Left kidney (tissue), 2 donors: ENCODE results near the gene LRIG1. TPM values are rescaled to one million over a fixed set of nuclear protein-coding genes. Genes with fewer than 3 reads are reported as not detected.

ENCODE experiments used
- DNase-seq: peaks from one replicate; pipeline ENCODE4 v3.0.0-alpha.2; 2013
- polyA plus RNA-seq: library from polyadenylated mRNA; unstranded; fragments of 120-200 nt; gene quantifications from one replicate; pipeline ENCODE4 v1.2.1, GENCODE V29; 2013; ENCODE audit not compliant: insufficient read length

LRIG1 gene
- polyA plus RNA-seq, 1 donor = 25.8 TPM

- no peak for DNase-seq
Measured at GRCh38 chr3:66470285-66470684, 30.5 kb downstream of the LRIG1 start.

GRCh38 chr3:66469220-66469640 lies 31.6 kb downstream of the LRIG1 start:
- DNase-seq = no peak

GRCh38 chr3:66467996-66468735 lies 32.7 kb downstream of the LRIG1 start:
- no peak for DNase-seq

GRCh38 chr3:66466606-66467270 lies 34.1 kb downstream of the LRIG1 start:
- DNase-seq = no peak

GRCh38 chr3:66465587-66465986 lies 35.2 kb downstream of the LRIG1 start:
- DNase-seq = no peak

- DNase-seq = no peak
Measured at GRCh38 chr3:66465034-66465433, 35.8 kb downstream of the LRIG1 start.

- no peak for DNase-seq
Measured at GRCh38 chr3:66464512-66464894, 36.3 kb downstream of the LRIG1 start.

- DNase-seq = no peak
Measured at GRCh38 chr3:66463730-66464511, 36.9 kb downstream of the LRIG1 start.

- no peak for DNase-seq
Measured at GRCh38 chr3:66463054-66463631, 37.7 kb downstream of the LRIG1 start.

GRCh38 chr3:66457252-66457651 lies 43.6 kb downstream of the LRIG1 start:
- no peak for DNase-seq

- no peak for DNase-seq
Measured at GRCh38 chr3:66456711-66457173, 44.1 kb downstream of the LRIG1 start.

GRCh38 chr3:66454464-66454859 lies 46.4 kb downstream of the LRIG1 start:
- no peak for DNase-seq

- DNase-seq = no peak
Measured at GRCh38 chr3:66453651-66454463, 47.0 kb downstream of the LRIG1 start.

GRCh38 chr3:66452303-66453011 lies 48.4 kb downstream of the LRIG1 start:
- DNase-seq = no peak

GRCh38 chr3:66451766-66452165 lies 49.1 kb downstream of the LRIG1 start:
- no peak for DNase-seq

GRCh38 chr3:66450390-66451022 lies 50.3 kb downstream of the LRIG1 start:
- no peak for DNase-seq

- no peak for DNase-seq
Measured at GRCh38 chr3:66449411-66449974, 51.3 kb downstream of the LRIG1 start.

- no peak for DNase-seq
Measured at GRCh38 chr3:66444146-66444644, 56.6 kb downstream of the LRIG1 start.

GRCh38 chr3:66443118-66443803 lies 57.6 kb downstream of the LRIG1 start:
- DNase-seq = no peak
